OCI-LY1 (cell line): ENCODE measurements around the gene CDH23.

Experiments used
- H2AFZ ChIP-seq: fragments of 200-600 bp; sonication (generic), shearing (Covaris generic); 2 replicates; pipeline ENCODE4 v1.6.0; 2014; ENCODE audit warnings: antibody characterized with exemption, mild to moderate bottlenecking, low read length
- H3F3A ChIP-seq: fragments of 200-600 bp; sonication (generic), shearing (Covaris generic); 2 replicates; pipeline ENCODE4 v1.6.0; 2014; ENCODE audit warnings: mild to moderate bottlenecking, antibody characterized with exemption, low read length, moderate library complexity; ENCODE audit not compliant: insufficient read depth
- H3K27ac ChIP-seq: fragments of 200-600 bp; sonication (generic); 2 replicates; pipeline ENCODE4 v1.5.1; 2014; ENCODE audit warnings: low read length, mixed run types, mild to moderate bottlenecking, low read depth; ENCODE audit not compliant: poor library complexity, severe bottlenecking
- H3K27me3 ChIP-seq: fragments of 200-600 bp; sonication (generic); 2 replicates; pipeline ENCODE4 v1.6.0; 2014; ENCODE audit warnings: antibody characterized with exemption, mild to moderate bottlenecking, low read length, moderate library complexity; ENCODE audit not compliant: insufficient read depth
- H3K36me3 ChIP-seq: fragments of 200-600 bp; sonication (generic); 2 replicates; pipeline ENCODE4 v1.6.1; 2014; ENCODE audit warnings: mild to moderate bottlenecking, antibody characterized with exemption, low read length, moderate library complexity, mixed read lengths; ENCODE audit not compliant: insufficient read depth
- H3K4me1 ChIP-seq: fragments of 200-600 bp; sonication (generic); 2 replicates; pipeline ENCODE4 v1.5.1; 2014; ENCODE audit warnings: mild to moderate bottlenecking, low read length, moderate library complexity; ENCODE audit not compliant: insufficient read depth, severe bottlenecking
- H3K4me2 ChIP-seq: fragments of 200-600 bp; sonication (generic), shearing (Covaris generic); 2 replicates; pipeline ENCODE4 v1.6.1; 2014; ENCODE audit warnings: low read length
- H3K4me3 ChIP-seq: fragments of 200-600 bp; sonication (generic); 2 replicates; pipeline ENCODE4 v1.5.1; 2014; ENCODE audit warnings: low read length, low read depth, mild to moderate bottlenecking, mixed read lengths; ENCODE audit not compliant: poor library complexity, severe bottlenecking
- H3K79me2 ChIP-seq: fragments of 200-600 bp; shearing (Covaris generic); 2 replicates; pipeline ENCODE4 v1.6.1; 2016; ENCODE audit warnings: mixed run types, low read length, mixed read lengths; ENCODE audit not compliant: insufficient read depth
- H3K9ac ChIP-seq: fragments of 200-600 bp; sonication (generic), shearing (Covaris generic); 2 replicates; pipeline ENCODE4 v1.6.1; 2014; ENCODE audit warnings: mild to moderate bottlenecking, low read length, mixed read lengths
- H3K9me2 ChIP-seq: fragments of 200-600 bp; sonication (generic), shearing (Covaris generic); 2 replicates; pipeline ENCODE4 v1.6.1; 2014; ENCODE audit warnings: low read depth, mild to moderate bottlenecking, low read length, mixed read lengths
- H3K9me3 ChIP-seq: fragments of 200-600 bp; shearing (Covaris generic); 2 replicates; pipeline ENCODE4 v1.6.1; 2014; ENCODE audit warnings: low read length, mixed read lengths
- H4K20me1 ChIP-seq: fragments of 200-600 bp; sonication (generic), shearing (Covaris generic); 2 replicates; pipeline ENCODE4 v1.6.0; 2016; ENCODE audit warnings: mild to moderate bottlenecking, low read length; ENCODE audit not compliant: insufficient read depth
- EZH2 ChIP-seq: fragments of 200-600 bp; sonication (generic), shearing (Covaris generic); IDR thresholded peaks from 2 replicates; pipeline ENCODE4 v1.8.0; 2017; ENCODE audit warnings: borderline replicate concordance, mixed run types, mild to moderate bottlenecking, antibody characterized with exemption, low read length, moderate library complexity, mixed read lengths
- TF ChIP-seq, protein P1 (sequence below): fragments of 200-600 bp; sonication (generic), shearing (Covaris generic); IDR thresholded peaks from 2 replicates; pipeline ENCODE4 v1.5.1; 2017; ENCODE audit warnings: mild to moderate bottlenecking, antibody characterized with exemption, low read length, moderate library complexity, mixed read lengths

The CDH23 gene

DNA sequence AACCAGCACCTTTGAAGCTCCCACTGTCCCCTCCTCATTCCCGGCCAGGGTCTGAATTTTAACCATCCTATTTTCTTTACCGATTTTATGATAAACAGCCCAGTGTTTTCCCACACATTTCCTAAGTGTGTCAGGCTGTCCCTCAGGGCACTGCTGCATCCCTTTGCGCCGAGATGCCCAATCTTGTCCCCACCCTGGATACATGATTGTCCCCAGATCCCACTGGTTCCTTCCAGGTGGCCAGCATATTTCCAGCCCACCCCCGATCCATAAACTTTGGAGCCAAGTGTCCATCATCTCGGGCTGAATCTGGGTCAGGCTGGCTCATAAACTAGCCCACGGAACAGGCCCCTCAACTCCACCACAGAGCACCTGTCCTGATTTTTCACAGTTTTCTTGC, 137.2 kb downstream of the CDH23 start:
- Histone ChIP-seq H3K9ac (no peak overlapping the region), H3K27me3 (peaks cover 3% of the 10 kb centered on the region; the same call in 1 of the 2 replicates), H3K9me3 (no peaks in the 10 kb centered on the region), H3K27ac (no peak overlapping the region), H3F3A (no peaks in the 10 kb centered on the region), H4K20me1 (no peaks in the 10 kb centered on the region), H3K4me2 (no peak overlapping the region), H3K36me3 (no peaks in the 10 kb centered on the region), H3K9me2 (no peaks in the 10 kb centered on the region), H3K4me1 (no peaks in the 10 kb centered on the region), H3K4me3 (no peak overlapping the region), H2AFZ (no peak overlapping the region), H3K79me2 (no peaks in the 10 kb centered on the region)
- TF ChIP-seq, protein P1, sequence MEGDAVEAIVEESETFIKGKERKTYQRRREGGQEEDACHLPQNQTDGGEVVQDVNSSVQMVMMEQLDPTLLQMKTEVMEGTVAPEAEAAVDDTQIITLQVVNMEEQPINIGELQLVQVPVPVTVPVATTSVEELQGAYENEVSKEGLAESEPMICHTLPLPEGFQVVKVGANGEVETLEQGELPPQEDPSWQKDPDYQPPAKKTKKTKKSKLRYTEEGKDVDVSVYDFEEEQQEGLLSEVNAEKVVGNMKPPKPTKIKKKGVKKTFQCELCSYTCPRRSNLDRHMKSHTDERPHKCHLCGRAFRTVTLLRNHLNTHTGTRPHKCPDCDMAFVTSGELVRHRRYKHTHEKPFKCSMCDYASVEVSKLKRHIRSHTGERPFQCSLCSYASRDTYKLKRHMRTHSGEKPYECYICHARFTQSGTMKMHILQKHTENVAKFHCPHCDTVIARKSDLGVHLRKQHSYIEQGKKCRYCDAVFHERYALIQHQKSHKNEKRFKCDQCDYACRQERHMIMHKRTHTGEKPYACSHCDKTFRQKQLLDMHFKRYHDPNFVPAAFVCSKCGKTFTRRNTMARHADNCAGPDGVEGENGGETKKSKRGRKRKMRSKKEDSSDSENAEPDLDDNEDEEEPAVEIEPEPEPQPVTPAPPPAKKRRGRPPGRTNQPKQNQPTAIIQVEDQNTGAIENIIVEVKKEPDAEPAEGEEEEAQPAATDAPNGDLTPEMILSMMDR, result no peak
- TF ChIP-seq EZH2, result no peak

DNA sequence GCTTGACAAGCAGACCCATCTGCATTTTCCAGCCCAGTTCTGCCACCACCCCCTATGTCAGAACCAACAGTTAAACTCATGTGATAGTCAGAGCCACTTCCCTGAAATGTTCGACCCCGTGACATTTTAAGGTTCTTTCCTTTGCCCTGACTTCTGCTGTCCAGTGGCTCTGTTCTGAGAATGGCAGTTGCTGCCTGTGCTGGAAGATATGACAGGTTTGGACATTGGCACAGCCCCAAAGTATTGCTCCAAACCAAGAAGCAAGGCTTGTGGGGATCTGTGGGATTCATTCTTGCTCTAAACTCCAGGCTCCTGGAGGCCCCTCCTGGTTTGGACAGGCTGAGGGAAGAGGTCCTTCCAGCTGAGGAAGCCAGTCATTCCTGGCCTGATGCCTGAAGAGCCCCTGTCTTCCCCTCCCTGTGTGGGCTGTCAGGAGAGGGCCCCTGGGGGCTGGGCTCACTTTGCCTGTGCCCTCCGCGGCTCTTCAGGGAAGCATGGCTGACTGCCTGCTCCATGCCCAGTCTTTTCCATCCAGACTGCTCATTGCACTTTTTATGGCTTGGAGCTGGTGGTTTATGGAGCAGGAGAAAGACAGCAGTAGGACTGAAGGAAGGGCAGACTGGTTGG, 138.0 kb downstream of the CDH23 start:
- Histone ChIP-seq H3K27me3 (peaks cover 4% of the 10 kb centered on the region), H3K9me3 (no peaks in the 10 kb centered on the region), H3K79me2 (no peaks in the 10 kb centered on the region)

GRCh38 chr10:71536332-71536731, 139.6 kb downstream of the CDH23 start:
- Histone ChIP-seq H3K4me1 (no peaks in the 10 kb centered on the region), H2AFZ (no peak overlapping the region), H3K4me3 (no peak overlapping the region), H3K9ac (no peak overlapping the region), H3K4me2 (no peak overlapping the region), H3K27me3 (peaks cover 7% of the 10 kb centered on the region), H3K27ac (no peak overlapping the region), H3K9me2 (no peaks in the 10 kb centered on the region), H3K36me3 (no peaks in the 10 kb centered on the region), H3K79me2 (no peaks in the 10 kb centered on the region), H4K20me1 (no peaks in the 10 kb centered on the region), H3K9me3 (no peaks in the 10 kb centered on the region), H3F3A (no peaks in the 10 kb centered on the region)
- no peak for TF ChIP-seq EZH2
- TF ChIP-seq, protein P1, result no peak

More for the DNA sequence above, 138.0 kb downstream of the CDH23 start:
- H3F3A ChIP-seq, result no peaks in the 10 kb centered on the region
- no peaks in the 10 kb centered on the region for H4K20me1 ChIP-seq
- H3K27ac ChIP-seq, result no peak overlapping the region
- no peaks in the 10 kb centered on the region for H3K9me2 ChIP-seq
- no peak overlapping the region for H3K9ac ChIP-seq
- no peak overlapping the region for H2AFZ ChIP-seq
- H3K4me2 ChIP-seq, result no peak overlapping the region
- no peaks in the 10 kb centered on the region for H3K4me1 ChIP-seq
- H3K36me3 ChIP-seq, result no peaks in the 10 kb centered on the region
- H3K4me3 ChIP-seq, result no peak overlapping the region
- TF ChIP-seq, protein P1, result no peak
- TF ChIP-seq EZH2, result no peak
